GM03348 (cell line): Measurements from ENCODE around the gene RABL2A.
"Not testable (repeated sequence)": the region's sequence is repeated elsewhere in the genome, so short reads cannot be mapped to it uniquely, and the experiment has no call there.

Experiments used
- DNase-seq: peaks from one replicate; pipeline ENCODE4 v3.0.0; 2012; ENCODE audit warnings: low spot score

Gene RABL2A

DNA sequence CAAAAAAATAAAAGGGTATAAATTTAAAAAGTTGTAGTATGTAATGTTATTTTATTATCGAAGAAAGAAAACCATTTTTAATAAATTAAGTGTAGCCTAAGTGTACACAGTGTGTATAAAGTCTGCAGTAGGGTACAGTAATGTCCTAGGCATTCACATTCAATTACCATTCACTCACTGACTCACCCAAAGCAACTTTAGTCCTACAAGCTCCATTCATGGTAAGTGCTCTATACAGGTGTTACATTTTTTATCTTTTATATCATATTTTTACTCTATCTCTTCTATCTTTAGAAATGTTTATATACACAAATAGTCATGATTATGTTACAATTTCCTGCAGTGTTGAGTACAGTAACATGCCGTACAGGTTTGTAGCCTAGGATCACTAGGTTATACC is 59.5 kb downstream of the RABL2A start:
- DNase-seq = no peak

DNA sequence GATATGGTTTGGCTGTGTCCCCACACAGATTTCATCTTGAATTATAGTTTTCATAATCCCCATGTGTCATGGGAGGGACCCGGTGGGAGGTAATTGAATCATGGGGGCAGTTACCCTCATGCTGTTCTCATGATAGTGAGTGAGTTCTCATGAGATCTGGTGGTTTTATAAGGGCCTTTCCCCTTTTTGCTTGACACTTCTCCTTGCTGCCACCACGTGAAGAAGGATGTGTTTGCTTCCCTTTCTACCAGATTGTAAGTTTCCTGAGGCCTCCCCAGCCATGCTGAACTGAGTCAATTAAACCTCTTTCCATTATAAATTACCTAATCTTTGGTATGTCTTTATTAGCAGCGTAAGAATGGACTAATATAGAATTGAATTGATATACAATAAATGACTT is 63.8 kb downstream of the RABL2A start:
- not testable (repeated sequence) for DNase-seq
